Endothelial cell of umbilical vein (primary cell): ENCODE results near the gene EFNA5. TPM values are rescaled to one million over a fixed set of nuclear protein-coding genes. Genes with fewer than 3 reads are reported as not detected.

Experiments
- BruUV-seq: library from RNA; stranded (reverse); fragments of 400-500 nt; replicated peaks from 2 replicates; lab custom pipeline; 2021; lab: Mats Ljungman, UMichigan
- CTCF ChIA-PET: fragments of 300-600, 350-600 bp; sonication (Branson Sonifier 250); formaldehyde crosslinking; loops from one replicate; lab custom pipeline; 2021; ENCODE audit warnings: antibody characterized with exemption, inconsistent platforms; lab: Charles Lee
- POLR2A ChIA-PET: fragments of 300-600, 350-600 bp; sonication (Branson Sonifier 250); formaldehyde crosslinking; loops from one replicate; lab custom pipeline; 2021; ENCODE audit warnings: antibody characterized with exemption, inconsistent platforms; lab: Charles Lee
- DNase-seq: peaks from one replicate; pipeline ENCODE4 v3.0.0-alpha.2; 2011; ENCODE audit warnings: low read depth, low spot score
- FAIRE-seq: peaks from 2 replicates; lab custom pipeline; 2011; peaks lifted over from hg19 to GRCh38; lab: Jason Lieb, UNC
- H2AFZ ChIP-seq: 2 replicates; pipeline ENCODE4 v1.6.0; 2012; ENCODE audit warnings: low read depth, low read length, control low read depth, inconsistent platforms
- H3K27ac ChIP-seq: 2 replicates; pipeline ENCODE4 v1.5.1; 2011; ENCODE audit warnings: low read depth, mild to moderate bottlenecking, control low read depth, low read length, moderate library complexity; ENCODE audit not compliant: insufficient read depth
- H3K27me3 ChIP-seq, 2 experiments: 2 replicates each; pipeline versions ENCODE4 v1.6.0 to v1.6.1; 2011; ENCODE audit warnings: low read length in 2 of 2, mixed read lengths in 1 of 2; ENCODE audit not compliant: control insufficient read depth in 2 of 2, insufficient read depth in 2 of 2
- H3K36me3 ChIP-seq, 2 experiments: 2 replicates in 1 of 2; 3 replicates in 1 of 2; pipeline ENCODE4 v1.5.1; 2011; ENCODE audit warnings: low read length in 2 of 2, mild to moderate bottlenecking in 1 of 2, moderate library complexity in 1 of 2; ENCODE audit not compliant: control insufficient read depth in 2 of 2, insufficient read depth in 2 of 2; ENCODE audit errors: extremely low read depth in 1 of 2
- H3K4me1 ChIP-seq: 3 replicates; pipeline ENCODE4 v1.5.1; 2011; ENCODE audit warnings: mild to moderate bottlenecking, low read length; ENCODE audit not compliant: control insufficient read depth, insufficient read depth; ENCODE audit errors: extremely low read depth
- H3K4me2 ChIP-seq: 2 replicates; pipeline ENCODE4 v1.6.1; 2011; ENCODE audit warnings: low read length, control low read depth, mixed read lengths; ENCODE audit not compliant: insufficient read depth
- H3K4me3 ChIP-seq, 3 experiments: fragments of 200-600 bp in 1 of 3; sonication (generic), shearing (Covaris generic) in 1 of 3; replicated peaks in 1 of 3; 2 replicates each; pipeline ENCODE4 v1.5.1; 2011 to 2016; ENCODE audit warnings: control low read depth in 3 of 3, low read length in 3 of 3, mild to moderate bottlenecking in 2 of 3, inconsistent platforms in 1 of 3, low read depth in 1 of 3, moderate library complexity in 1 of 3; ENCODE audit not compliant: insufficient read depth in 1 of 3
- H3K79me2 ChIP-seq: 2 replicates; pipeline ENCODE4 v1.6.0; 2012; ENCODE audit warnings: low read length, inconsistent platforms; ENCODE audit not compliant: control insufficient read depth, insufficient read depth
- H3K9ac ChIP-seq: replicated peaks from 2 replicates; pipeline ENCODE3; 2011; ENCODE audit warnings: low read length, control low read depth; ENCODE audit not compliant: insufficient read depth; ENCODE audit errors: extremely low read depth
- H3K9me1 ChIP-seq: replicated peaks from 3 replicates; pipeline ENCODE4 v1.6.0; 2011; ENCODE audit warnings: mild to moderate bottlenecking, low read length; ENCODE audit not compliant: control insufficient read depth, insufficient read depth; ENCODE audit errors: extremely low read depth
- H3K9me3 ChIP-seq: replicated peaks from 2 replicates; pipeline ENCODE4 v1.5.1; 2012; ENCODE audit warnings: low read length, inconsistent platforms; ENCODE audit not compliant: control insufficient read depth, insufficient read depth
- H4K20me1 ChIP-seq: replicated peaks from 2 replicates; pipeline ENCODE3; 2011; ENCODE audit warnings: mild to moderate bottlenecking, low read length; ENCODE audit not compliant: control insufficient read depth, insufficient read depth; ENCODE audit errors: extremely low read depth
- CTCF ChIP-seq, 2 donors: IDR thresholded peaks; 1 replicate in 1 of 2; 2 replicates in 1 of 2; pipeline ENCODE4 v1.5.1; 2011; ENCODE audit warnings: low read length in 2 of 2, mild to moderate bottlenecking in 2 of 2, moderate library complexity in 2 of 2, control low read depth in 1 of 2, inconsistent platforms in 1 of 2, low read depth in 1 of 2; ENCODE audit not compliant: insufficient read depth in 1 of 2; ENCODE audit errors: extremely low read depth in 1 of 2
- EZH2 ChIP-seq: IDR thresholded peaks from 2 replicates; pipeline ENCODE4 v1.6.1; 2012; ENCODE audit warnings: borderline replicate concordance, low read depth, mild to moderate bottlenecking, moderate library complexity, low read length, inconsistent platforms; ENCODE audit not compliant: severe bottlenecking
- FOS ChIP-seq: IDR thresholded peaks from 2 replicates; pipeline ENCODE4 v1.6.1; 2011; ENCODE audit warnings: mild to moderate bottlenecking, low read length, moderate library complexity, borderline replicate concordance; ENCODE audit not compliant: insufficient read depth
- GATA2 ChIP-seq: IDR thresholded peaks from 2 replicates; pipeline ENCODE4 v1.7.0; 2011; ENCODE audit warnings: low read depth, mild to moderate bottlenecking, moderate library complexity, mixed read lengths, low read length; ENCODE audit not compliant: insufficient read length, insufficient read depth
- JUN ChIP-seq: IDR thresholded peaks from 2 replicates; pipeline ENCODE4 v1.6.1; 2011; ENCODE audit warnings: borderline replicate concordance, low read depth; ENCODE audit not compliant: insufficient read length, insufficient read depth
- MYC ChIP-seq: IDR thresholded peaks from one replicate; pipeline ENCODE4 v1.6.1; 2011; ENCODE audit warnings: mild to moderate bottlenecking, low read depth, low read length
- dilution Hi-C: fragments of 300-500 bp; cut with MboI; formaldehyde crosslinking; loops from one replicate; pipeline ENCODE4 v1.15.0; 2019; ENCODE audit warnings: low sequenced_read_pairs; ENCODE audit not compliant: extremely low pct_ligation_motif_present
- intact Hi-C: fragments of 100-400 bp; cut with micrococcal nuclease; formaldehyde crosslinking; loops from one replicate; pipeline ENCODE4 v1.10.0; 2022
- polyA plus RNA-seq, 4 experiments: library from polyadenylated mRNA; depleted of rRNA in 3 of 4; stranded (reverse) in 3 of 4; unstranded in 1 of 4; fragments of >200 nt; gene quantifications; 2 replicates each; pipeline versions ENCODE4 v1.2.1 to v1.2.3, GENCODE V29; 2011 to 2012; ENCODE audit warnings: missing spikeins in 1 of 4
- total RNA-seq: library from RNA; stranded (reverse); gene quantifications from 2 replicates; pipeline ENCODE4 v1.2.3, GENCODE V29; 2021

EFNA5 gene
- total and polyA plus RNA-seq, 2 donors (not counting 3 experiments of a cell fraction or from before 2014, with no cell fraction given) = 13.6 to 22.1 TPM

- peak; percentile 43 for DNase-seq
- H3K9me1 ChIP-seq = no peaks in the 10 kb centered on the region
- no peak overlapping the region for H3K4me2 ChIP-seq
- H4K20me1 ChIP-seq = no peaks in the 10 kb centered on the region
- CTCF ChIA-PET = interaction anchor here (1.0 kb wide), 1 partner anchor 8 kb away, joined by 3 read pairs; no protein-coding TSS in a partner anchor
- BruUV-seq = no TSS peak
- H3K9me3 ChIP-seq = no peaks in the 10 kb centered on the region
- H3K9ac ChIP-seq = no peak overlapping the region
- peak; percentile 46 for FAIRE-seq
- no peaks in the 10 kb centered on the region for H3K36me3 ChIP-seq
- no peak overlapping the region for H3K27ac ChIP-seq
- no peak overlapping the region for H3K4me3 ChIP-seq
- POLR2A ChIA-PET = no interaction called here
- intact Hi-C loops = no loop called here
- no peaks in the 10 kb centered on the region for H3K27me3 ChIP-seq
- H3K79me2 ChIP-seq = peaks cover 5% of the 10 kb centered on the region
- dilution Hi-C loops = no loop called here
- no peak overlapping the region for H2AFZ ChIP-seq
- TF ChIP-seq GATA2 = no peak
- no peak for TF ChIP-seq JUN
- no peak for TF ChIP-seq EZH2
- no peak for TF ChIP-seq MYC
- H3K4me1 ChIP-seq = peaks cover 4% of the 10 kb centered on the region
Observed at GRCh38 chr5:107633171-107633901, 37.4 kb downstream of the EFNA5 start.

GRCh38 chr5:107631805-107632362 is 38.9 kb downstream of the EFNA5 start:
- Histone ChIP-seq H3K9me3 (no peaks in the 10 kb centered on the region), H4K20me1 (no peaks in the 10 kb centered on the region), H3K36me3 (no peaks in the 10 kb centered on the region), H3K79me2 (peaks cover 3% of the 10 kb centered on the region), H3K27ac (no peak overlapping the region), H3K4me3 (no peak overlapping the region), H3K4me2 (no peak overlapping the region), H3K27me3 (no peaks in the 10 kb centered on the region), H3K4me1 (peaks cover 4% of the 10 kb centered on the region), H3K9ac (no peak overlapping the region), H3K9me1 (no peaks in the 10 kb centered on the region), H2AFZ (no peak overlapping the region)
- POLR2A ChIA-PET = no interaction called here
- intact Hi-C loops = no loop called here
- no TSS peak for BruUV-seq
- dilution Hi-C loops = no loop called here
- no peak for TF ChIP-seq CTCF (IDR thresholded peaks at IDR 0.05; ENCODE audit: extremely low read depth in 1 of 2, insufficient read depth in 1 of 2, low read depth in 1 of 2, low read length in 2 of 2)
- TF ChIP-seq FOS = no peak
- DNase-seq = no peak
- CTCF ChIA-PET = no interaction called here
- FAIRE-seq = no peak
